Stimulated activated CD4-positive, alpha-beta T cell treated with anti-CD3 and anti-CD28 coated beads, Interleukin-12 subunit alpha, Interleukin-12 subunit beta, amount 100 ng/mL, for 48 hours (primary cell): ENCODE measurements around the gene FAM120B.
"Not testable (repeated sequence)": the region's sequence is repeated elsewhere in the genome, so short reads cannot be mapped to it uniquely, and the experiment has no call there.

Source experiments
- DNase-seq, 3 donors: peaks; one replicate each; pipeline ENCODE4 v3.0.0-alpha.2; 2020; ENCODE audit warnings: low read depth in 2 of 3, low spot score in 1 of 3

Gene FAM120B

GRCh38 chr6:170306324-170307079, at the start of gene FAM120B:
Gene FAM120B (plus strand): TSS chr6:170306758. CDS start chr6:170317391, 10,633 bp downstream.
- DNase-seq = peak; percentile 88 to 95 (median 91)

- no peak for DNase-seq
Measured at GRCh38 chr6:170257376-170257775, 49.2 kb upstream of the FAM120B start.

- no peak for DNase-seq
Measured at GRCh38 chr6:170258407-170258806, 48.2 kb upstream of the FAM120B start.

- no peak for DNase-seq
Measured at GRCh38 chr6:170259278-170259677, 47.3 kb upstream of the FAM120B start.

- no peak for DNase-seq
Measured at GRCh38 chr6:170260686-170261085, 45.9 kb upstream of the FAM120B start.

- DNase-seq = no peak
Measured at GRCh38 chr6:170261643-170262488, 44.7 kb upstream of the FAM120B start.

- DNase-seq = no peak
Measured at GRCh38 chr6:170262489-170263088, 44.0 kb upstream of the FAM120B start.

- no peak for DNase-seq
Measured at GRCh38 chr6:170263410-170263809, 43.1 kb upstream of the FAM120B start.

GRCh38 chr6:170264086-170264485, 42.5 kb upstream of the FAM120B start:
- DNase-seq = no peak

GRCh38 chr6:170264644-170265043, 41.9 kb upstream of the FAM120B start:
- DNase-seq = not testable (repeated sequence)

- no peak for DNase-seq
Measured at GRCh38 chr6:170265655-170266054, 40.9 kb upstream of the FAM120B start.

- DNase-seq = no peak
Measured at GRCh38 chr6:170266061-170266825, 40.3 kb upstream of the FAM120B start.

GRCh38 chr6:170267688-170268087, 38.9 kb upstream of the FAM120B start:
- no peak for DNase-seq

- no peak for DNase-seq
Measured at GRCh38 chr6:170268216-170269129, 38.1 kb upstream of the FAM120B start.

GRCh38 chr6:170269151-170269845, 37.3 kb upstream of the FAM120B start:
- no peak for DNase-seq

GRCh38 chr6:170269846-170270541, 36.6 kb upstream of the FAM120B start:
- no peak for DNase-seq

GRCh38 chr6:170270984-170271593, 35.5 kb upstream of the FAM120B start:
- no peak for DNase-seq

GRCh38 chr6:170271771-170272314, 34.7 kb upstream of the FAM120B start:
- DNase-seq = peak in 2 of 3 donors; percentile 61 to 68
